Neural cell (in vitro differentiated cells): Measurements from ENCODE around the gene APBB2. TPM values are rescaled to one million over a fixed set of nuclear protein-coding genes. Genes with fewer than 3 reads are reported as not detected.
"Not testable (repeated sequence)": the region's sequence is repeated elsewhere in the genome, so short reads cannot be mapped to it uniquely, and the experiment has no call there.

Experiments
- H2AFZ ChIP-seq: fragments of 200-600, 300-800 bp; sonication (generic), shearing (Covaris generic); 2 replicates; pipeline ENCODE4 v1.6.0; 2014; ENCODE audit warnings: low read depth, mild to moderate bottlenecking, antibody characterized with exemption, low read length, moderate library complexity
- H3F3A ChIP-seq: fragments of 200-600 bp; shearing (Covaris generic); 2 replicates; pipeline ENCODE4 v1.6.1; 2016; ENCODE audit warnings: mild to moderate bottlenecking, moderate library complexity, mixed read lengths, antibody characterized with exemption, low read length; ENCODE audit not compliant: insufficient read depth, poor library complexity, severe bottlenecking
- H3K27ac ChIP-seq: fragments of 200-600, 300-800 bp; sonication (generic), shearing (Covaris generic); 2 replicates; pipeline ENCODE4 v1.5.1; 2014; ENCODE audit warnings: mild to moderate bottlenecking, low read length, moderate library complexity
- H3K27me3 ChIP-seq: fragments of 300-800, 200-600 bp; sonication (generic), shearing (Covaris generic); 2 replicates; pipeline ENCODE4 v1.6.0; 2014; ENCODE audit warnings: mild to moderate bottlenecking, low read depth, low read length, moderate library complexity; ENCODE audit not compliant: insufficient read depth
- H3K36me3 ChIP-seq: fragments of 300-800, 200-600 bp; sonication (generic), shearing (Covaris generic); 2 replicates; pipeline ENCODE4 v1.5.1; 2014; ENCODE audit warnings: mild to moderate bottlenecking, antibody characterized with exemption, low read length, moderate library complexity; ENCODE audit not compliant: insufficient read depth
- H3K4me2 ChIP-seq: fragments of 300-800, 200-600 bp; sonication (generic), shearing (Covaris generic); 2 replicates; pipeline ENCODE4 v1.6.0; 2014; ENCODE audit warnings: mild to moderate bottlenecking, low read length
- H3K4me3 ChIP-seq: fragments of 300-800, 200-600 bp; sonication (generic), shearing (Covaris generic); 2 replicates; pipeline ENCODE4 v1.5.1; 2014; ENCODE audit warnings: mild to moderate bottlenecking, low read length, moderate library complexity
- H3K79me2 ChIP-seq: fragments of 200-600 bp; shearing (Covaris generic); replicated peaks from 2 replicates; pipeline ENCODE4 v1.6.0; 2014; ENCODE audit warnings: mild to moderate bottlenecking, low read length, moderate library complexity; ENCODE audit not compliant: insufficient read depth
- H3K9ac ChIP-seq: fragments of 300-800, 200-600 bp; sonication (generic), shearing (Covaris generic); 2 replicates; pipeline ENCODE4 v1.6.1; 2016; ENCODE audit warnings: mild to moderate bottlenecking, low read length, mixed read lengths
- H3K9me2 ChIP-seq: fragments of 200-600 bp; shearing (Covaris generic); 2 replicates; pipeline ENCODE4 v1.6.1; 2016; ENCODE audit warnings: mild to moderate bottlenecking, low read length, mixed read lengths; ENCODE audit not compliant: insufficient read depth
- H3K9me3 ChIP-seq: fragments of 200-600, 300-800 bp; sonication (generic), shearing (Covaris generic); 2 replicates; pipeline ENCODE4 v1.6.1; 2016; ENCODE audit warnings: mild to moderate bottlenecking, mixed run types, low read length, moderate library complexity, mixed read lengths
- H4K20me1 ChIP-seq: fragments of 200-600 bp; shearing (Covaris generic); 2 replicates; pipeline ENCODE4 v1.6.1; 2016; ENCODE audit warnings: mild to moderate bottlenecking, mixed run types; ENCODE audit not compliant: insufficient read depth
- CTCF ChIP-seq: fragments of 450-650 bp; IDR thresholded peaks from 2 replicates; pipeline ENCODE4 v1.5.1; 2014; ENCODE audit warnings: antibody characterized with exemption, mild to moderate bottlenecking, moderate library complexity; ENCODE audit not compliant: poor library complexity, severe bottlenecking
- EP300 ChIP-seq: fragments of 450-650 bp; conservative IDR thresholded peaks from 2 replicates; pipeline ENCODE4 v1.6.1; 2014; ENCODE audit warnings: antibody characterized with exemption, mild to moderate bottlenecking, moderate library complexity; ENCODE audit not compliant: poor library complexity, severe bottlenecking
- EZH2 ChIP-seq: fragments of 200-600, 300-800 bp; shearing (Covaris generic), sonication (generic); IDR thresholded peaks from 2 replicates; pipeline ENCODE4 v1.6.1; 2014; ENCODE audit warnings: antibody characterized with exemption, low read length, borderline replicate concordance, mild to moderate bottlenecking; ENCODE audit not compliant: insufficient read depth, poor library complexity, severe bottlenecking
- MXI1 ChIP-seq: fragments of 450-650 bp; conservative IDR thresholded peaks from 2 replicates; pipeline ENCODE4 v1.6.1; 2014; ENCODE audit warnings: antibody characterized with exemption, mild to moderate bottlenecking; ENCODE audit not compliant: poor library complexity, severe bottlenecking
- RAD21 ChIP-seq: fragments of 450-650 bp; conservative IDR thresholded peaks from 2 replicates; pipeline ENCODE4 v1.6.1; 2014; ENCODE audit warnings: antibody characterized with exemption, mild to moderate bottlenecking, moderate library complexity
- REST ChIP-seq: IDR thresholded peaks from 2 replicates; pipeline ENCODE4 v1.6.1; 2012; ENCODE audit warnings: borderline replicate concordance
- SMC3 ChIP-seq: fragments of 450-650 bp; conservative IDR thresholded peaks from 2 replicates; pipeline ENCODE4 v1.6.1; 2014; ENCODE audit warnings: antibody characterized with exemption, mild to moderate bottlenecking, moderate library complexity; ENCODE audit not compliant: poor library complexity
- TAF1 ChIP-seq: IDR thresholded peaks from 2 replicates; pipeline ENCODE4 v1.6.1; 2012; ENCODE audit warnings: low read depth
- polyA plus RNA-seq: library from polyadenylated mRNA; depleted of rRNA; stranded (reverse); fragments of >200 nt; gene quantifications from 2 replicates; pipeline ENCODE4 v1.2.3, GENCODE V29; 2014

Gene APBB2
- polyA plus RNA-seq, 1 donor from 2014 or later, result 41.9 TPM

GRCh38 chr4:40822420-40823166 is 391.7 kb downstream of the APBB2 start:
- Histone ChIP-seq H3K4me3 (no peak overlapping the region), H3K27ac (no peak overlapping the region), H3K27me3 (no peaks in the 10 kb centered on the region), H3K9me3 (no peaks in the 10 kb centered on the region), H3K79me2 (no peaks in the 10 kb centered on the region), H3K4me2 (no peak overlapping the region), H2AFZ (no peak overlapping the region), H4K20me1 (no peaks in the 10 kb centered on the region), H3F3A (no peaks in the 10 kb centered on the region), H3K9ac (no peak overlapping the region), H3K9me2 (no peaks in the 10 kb centered on the region), H3K36me3 (peaks cover 9% of the 10 kb centered on the region)
- TF ChIP-seq REST, result no peak
- TF ChIP-seq TAF1, result no peak
- no peak for TF ChIP-seq EP300

GRCh38 chr4:40820101-40820500 is 394.2 kb downstream of the APBB2 start:
- no peak for TF ChIP-seq MXI1
- TF ChIP-seq EP300, result no peak
- TF ChIP-seq RAD21, result no peak
- Histone ChIP-seq H3K9me3 (no peaks in the 10 kb centered on the region), H2AFZ (no peak overlapping the region), H3K9ac (no peak overlapping the region), H3K79me2 (no peaks in the 10 kb centered on the region), H3K36me3 (peaks cover 9% of the 10 kb centered on the region), H3K27ac (no peak overlapping the region), H3K4me2 (no peak overlapping the region), H4K20me1 (no peaks in the 10 kb centered on the region), H3K4me3 (no peak overlapping the region), H3K27me3 (no peaks in the 10 kb centered on the region), H3F3A (no peaks in the 10 kb centered on the region), H3K9me2 (no peaks in the 10 kb centered on the region)

GRCh38 chr4:40817157-40817556 is 397.2 kb downstream of the APBB2 start:
- not testable (repeated sequence) for H3K9ac ChIP-seq, H3K9me3 ChIP-seq, H2AFZ ChIP-seq, H3K79me2 ChIP-seq, H3F3A ChIP-seq, H3K27ac ChIP-seq, H3K27me3 ChIP-seq, H4K20me1 ChIP-seq, H3K4me2 ChIP-seq, H3K9me2 ChIP-seq, H3K4me3 ChIP-seq
- H3K36me3 ChIP-seq, result peaks cover 12% of the 10 kb centered on the region

GRCh38 chr4:40812856-40813255 is 401.5 kb downstream of the APBB2 start:
- no peaks in the 10 kb centered on the region for H3F3A ChIP-seq
- H3K4me3 ChIP-seq, result no peak overlapping the region
- H3K4me2 ChIP-seq, result no peak overlapping the region
- H3K79me2 ChIP-seq, result no peaks in the 10 kb centered on the region
- no peak overlapping the region for H3K9ac ChIP-seq
- no peaks in the 10 kb centered on the region for H3K27me3 ChIP-seq
- no peak overlapping the region for H2AFZ ChIP-seq
- H3K36me3 ChIP-seq, result peaks cover 11% of the 10 kb centered on the region
- no peaks in the 10 kb centered on the region for H4K20me1 ChIP-seq
- H3K9me3 ChIP-seq, result no peaks in the 10 kb centered on the region
- no peak overlapping the region for H3K27ac ChIP-seq
- no peaks in the 10 kb centered on the region for H3K9me2 ChIP-seq
- no peak for TF ChIP-seq SMC3
- no peak for TF ChIP-seq EZH2
- no peak for TF ChIP-seq EP300
- no peak for TF ChIP-seq CTCF
- TF ChIP-seq MXI1, result no peak
- TF ChIP-seq TAF1, result no peak
- TF ChIP-seq REST, result no peak
